ENCODE results near the gene NIN.

The NIN gene

DNA sequence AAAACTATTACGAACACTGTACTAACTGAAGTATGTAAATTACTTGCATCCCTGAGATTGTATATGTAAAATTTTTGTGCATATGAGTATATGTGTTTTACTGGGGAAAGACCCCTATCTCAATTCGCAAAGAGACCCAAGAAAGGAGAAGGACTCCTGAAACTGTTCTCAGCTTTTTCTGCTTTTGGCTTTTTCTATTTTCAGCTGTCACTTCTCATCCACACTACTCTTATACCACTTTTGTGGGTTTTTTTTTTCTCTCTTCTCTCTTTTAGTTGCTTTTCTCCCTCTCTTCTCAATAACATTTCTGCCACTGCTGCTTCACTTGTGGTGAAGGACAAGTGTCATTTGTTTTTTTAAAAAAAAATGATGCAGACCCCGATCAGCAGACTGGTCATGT is 39.8 kb downstream of the NIN start (continued):
- TF ChIP-seq ARNTL (CRISPR knock-in tag; IDR thresholded peaks at IDR 0.05; ENCODE audit: borderline replicate concordance, low read depth): no peak
- no peak for TF ChIP-seq OSR1 (CRISPR knock-in tag; IDR thresholded peaks at IDR 0.05)
- TF ChIP-seq, protein P1, sequence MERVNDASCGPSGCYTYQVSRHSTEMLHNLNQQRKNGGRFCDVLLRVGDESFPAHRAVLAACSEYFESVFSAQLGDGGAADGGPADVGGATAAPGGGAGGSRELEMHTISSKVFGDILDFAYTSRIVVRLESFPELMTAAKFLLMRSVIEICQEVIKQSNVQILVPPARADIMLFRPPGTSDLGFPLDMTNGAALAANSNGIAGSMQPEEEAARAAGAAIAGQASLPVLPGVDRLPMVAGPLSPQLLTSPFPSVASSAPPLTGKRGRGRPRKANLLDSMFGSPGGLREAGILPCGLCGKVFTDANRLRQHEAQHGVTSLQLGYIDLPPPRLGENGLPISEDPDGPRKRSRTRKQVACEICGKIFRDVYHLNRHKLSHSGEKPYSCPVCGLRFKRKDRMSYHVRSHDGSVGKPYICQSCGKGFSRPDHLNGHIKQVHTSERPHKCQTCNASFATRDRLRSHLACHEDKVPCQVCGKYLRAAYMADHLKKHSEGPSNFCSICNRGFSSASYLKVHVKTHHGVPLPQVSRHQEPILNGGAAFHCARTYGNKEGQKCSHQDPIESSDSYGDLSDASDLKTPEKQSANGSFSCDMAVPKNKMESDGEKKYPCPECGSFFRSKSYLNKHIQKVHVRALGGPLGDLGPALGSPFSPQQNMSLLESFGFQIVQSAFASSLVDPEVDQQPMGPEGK (CRISPR knock-in tag; IDR thresholded peaks at IDR 0.05; ENCODE audit: borderline replicate concordance): no peak
- TF ChIP-seq ZFP30 (CRISPR knock-in tag; IDR thresholded peaks at IDR 0.05): no peak
- TF ChIP-seq ESRRG (CRISPR knock-in tag; IDR thresholded peaks at IDR 0.05): no peak
- TF ChIP-seq SNAI2 (CRISPR knock-in tag; IDR thresholded peaks at IDR 0.05): no peak

DNA sequence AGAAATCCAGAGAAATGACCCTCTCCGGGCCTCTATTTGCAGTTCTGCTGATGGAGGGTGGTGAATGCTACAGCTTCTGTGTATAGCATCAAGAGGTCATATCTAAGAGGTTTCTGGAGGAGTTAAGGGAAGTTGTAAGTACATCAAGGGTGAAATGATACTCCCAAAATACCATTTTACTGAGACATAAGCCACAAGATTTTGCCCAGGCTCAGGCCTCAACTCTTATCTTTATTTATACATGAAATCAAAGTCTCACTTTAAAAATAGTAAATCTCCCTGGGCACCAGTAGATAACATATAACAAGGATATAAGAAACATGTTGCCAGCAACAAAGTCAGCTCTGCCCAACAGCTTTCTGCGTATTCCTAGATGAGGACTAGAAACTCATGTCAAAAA is 40.4 kb downstream of the NIN start:
- ATAC-seq: no peak
- TF ChIP-seq, protein P1 (CRISPR knock-in tag; IDR thresholded peaks at IDR 0.05; ENCODE audit: borderline replicate concordance): no peak
- TF ChIP-seq TCF4 (CRISPR knock-in tag; IDR thresholded peaks at IDR 0.05; ENCODE audit: borderline replicate concordance) (no peak), ZFP30 (CRISPR knock-in tag; IDR thresholded peaks at IDR 0.05) (no peak), ISL1 (CRISPR knock-in tag; IDR thresholded peaks at IDR 0.05) (no peak), CSDC2 (CRISPR knock-in tag; IDR thresholded peaks at IDR 0.05) (no peak), OSR1 (CRISPR knock-in tag; IDR thresholded peaks at IDR 0.05) (no peak), ESRRG (CRISPR knock-in tag; IDR thresholded peaks at IDR 0.05) (no peak), ARNTL (CRISPR knock-in tag; IDR thresholded peaks at IDR 0.05; ENCODE audit: borderline replicate concordance, low read depth) (no peak), BACH2 (CRISPR knock-in tag; IDR thresholded peaks at IDR 0.05; ENCODE audit: borderline replicate concordance) (no peak), SNAI2 (CRISPR knock-in tag; IDR thresholded peaks at IDR 0.05) (no peak), RARB (CRISPR knock-in tag; IDR thresholded peaks at IDR 0.05) (no peak), ZNF8 (CRISPR knock-in tag; IDR thresholded peaks at IDR 0.05) (no peak), ZNF70 (CRISPR knock-in tag; IDR thresholded peaks at IDR 0.05) (no peak), ZC3H10 (CRISPR knock-in tag; IDR thresholded peaks at IDR 0.05) (no peak), ZNF565 (CRISPR knock-in tag; conservative IDR thresholded peaks at IDR 0.05; ENCODE audit: low read depth) (no peak)
- TF ChIP-seq, protein P2, sequence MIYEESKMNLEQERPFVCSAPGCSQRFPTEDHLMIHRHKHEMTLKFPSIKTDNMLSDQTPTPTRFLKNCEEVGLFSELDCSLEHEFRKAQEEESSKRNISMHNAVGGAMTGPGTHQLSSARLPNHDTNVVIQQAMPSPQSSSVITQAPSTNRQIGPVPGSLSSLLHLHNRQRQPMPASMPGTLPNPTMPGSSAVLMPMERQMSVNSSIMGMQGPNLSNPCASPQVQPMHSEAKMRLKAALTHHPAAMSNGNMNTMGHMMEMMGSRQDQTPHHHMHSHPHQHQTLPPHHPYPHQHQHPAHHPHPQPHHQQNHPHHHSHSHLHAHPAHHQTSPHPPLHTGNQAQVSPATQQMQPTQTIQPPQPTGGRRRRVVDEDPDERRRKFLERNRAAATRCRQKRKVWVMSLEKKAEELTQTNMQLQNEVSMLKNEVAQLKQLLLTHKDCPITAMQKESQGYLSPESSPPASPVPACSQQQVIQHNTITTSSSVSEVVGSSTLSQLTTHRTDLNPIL (CRISPR knock-in tag; IDR thresholded peaks at IDR 0.05; ENCODE audit: low read depth): no peak
- TF ChIP-seq, protein P3, sequence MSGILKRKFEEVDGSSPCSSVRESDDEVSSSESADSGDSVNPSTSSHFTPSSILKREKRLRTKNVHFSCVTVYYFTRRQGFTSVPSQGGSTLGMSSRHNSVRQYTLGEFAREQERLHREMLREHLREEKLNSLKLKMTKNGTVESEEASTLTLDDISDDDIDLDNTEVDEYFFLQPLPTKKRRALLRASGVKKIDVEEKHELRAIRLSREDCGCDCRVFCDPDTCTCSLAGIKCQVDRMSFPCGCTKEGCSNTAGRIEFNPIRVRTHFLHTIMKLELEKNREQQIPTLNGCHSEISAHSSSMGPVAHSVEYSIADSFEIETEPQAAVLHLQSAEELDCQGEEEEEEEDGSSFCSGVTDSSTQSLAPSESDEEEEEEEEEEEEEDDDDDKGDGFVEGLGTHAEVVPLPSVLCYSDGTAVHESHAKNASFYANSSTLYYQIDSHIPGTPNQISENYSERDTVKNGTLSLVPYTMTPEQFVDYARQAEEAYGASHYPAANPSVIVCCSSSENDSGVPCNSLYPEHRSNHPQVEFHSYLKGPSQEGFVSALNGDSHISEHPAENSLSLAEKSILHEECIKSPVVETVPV (CRISPR knock-in tag; IDR thresholded peaks at IDR 0.05): no peak
- TF ChIP-seq, protein P4, sequence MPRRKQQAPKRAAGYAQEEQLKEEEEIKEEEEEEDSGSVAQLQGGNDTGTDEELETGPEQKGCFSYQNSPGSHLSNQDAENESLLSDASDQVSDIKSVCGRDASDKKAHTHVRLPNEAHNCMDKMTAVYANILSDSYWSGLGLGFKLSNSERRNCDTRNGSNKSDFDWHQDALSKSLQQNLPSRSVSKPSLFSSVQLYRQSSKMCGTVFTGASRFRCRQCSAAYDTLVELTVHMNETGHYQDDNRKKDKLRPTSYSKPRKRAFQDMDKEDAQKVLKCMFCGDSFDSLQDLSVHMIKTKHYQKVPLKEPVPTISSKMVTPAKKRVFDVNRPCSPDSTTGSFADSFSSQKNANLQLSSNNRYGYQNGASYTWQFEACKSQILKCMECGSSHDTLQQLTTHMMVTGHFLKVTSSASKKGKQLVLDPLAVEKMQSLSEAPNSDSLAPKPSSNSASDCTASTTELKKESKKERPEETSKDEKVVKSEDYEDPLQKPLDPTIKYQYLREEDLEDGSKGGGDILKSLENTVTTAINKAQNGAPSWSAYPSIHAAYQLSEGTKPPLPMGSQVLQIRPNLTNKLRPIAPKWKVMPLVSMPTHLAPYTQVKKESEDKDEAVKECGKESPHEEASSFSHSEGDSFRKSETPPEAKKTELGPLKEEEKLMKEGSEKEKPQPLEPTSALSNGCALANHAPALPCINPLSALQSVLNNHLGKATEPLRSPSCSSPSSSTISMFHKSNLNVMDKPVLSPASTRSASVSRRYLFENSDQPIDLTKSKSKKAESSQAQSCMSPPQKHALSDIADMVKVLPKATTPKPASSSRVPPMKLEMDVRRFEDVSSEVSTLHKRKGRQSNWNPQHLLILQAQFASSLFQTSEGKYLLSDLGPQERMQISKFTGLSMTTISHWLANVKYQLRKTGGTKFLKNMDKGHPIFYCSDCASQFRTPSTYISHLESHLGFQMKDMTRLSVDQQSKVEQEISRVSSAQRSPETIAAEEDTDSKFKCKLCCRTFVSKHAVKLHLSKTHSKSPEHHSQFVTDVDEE (CRISPR knock-in tag; IDR thresholded peaks at IDR 0.05): no peak

DNA sequence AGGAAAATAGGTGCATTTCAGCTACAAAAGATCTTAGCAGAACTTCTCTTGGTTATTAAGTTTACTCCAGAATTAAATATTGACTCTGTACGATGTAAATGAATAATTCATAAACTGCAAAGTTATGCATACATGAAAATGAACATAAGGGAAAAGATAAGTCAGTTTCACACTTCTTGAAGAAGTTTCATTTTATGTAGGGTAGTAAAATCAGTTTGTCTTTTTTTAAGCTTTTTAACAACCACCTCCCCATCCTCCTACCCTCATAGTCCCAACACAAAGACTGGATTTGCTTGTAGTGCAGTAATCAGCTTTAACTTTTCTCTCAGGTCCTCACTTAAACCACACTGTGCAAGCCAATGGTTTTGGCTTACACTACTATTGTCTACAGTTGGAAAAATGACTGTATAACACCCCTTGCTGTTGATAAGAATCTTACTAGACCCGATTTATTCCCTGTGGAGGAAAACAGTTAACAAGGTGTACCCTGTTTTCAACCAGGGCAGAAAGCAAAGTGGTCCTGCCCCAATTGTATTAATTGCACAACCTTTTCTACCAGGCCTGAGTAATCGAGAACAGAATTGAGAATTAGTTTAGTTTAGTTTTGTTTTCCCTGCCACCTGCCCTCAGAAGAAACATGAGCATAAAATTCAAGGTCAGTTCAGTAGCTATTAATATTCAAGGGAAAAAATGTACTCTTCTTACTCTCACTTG is 44.1 kb downstream of the NIN start:
- no peak for TF ChIP-seq TCF4 (CRISPR knock-in tag; IDR thresholded peaks at IDR 0.05; ENCODE audit: borderline replicate concordance)
- TF ChIP-seq BACH2 (CRISPR knock-in tag; IDR thresholded peaks at IDR 0.05; ENCODE audit: borderline replicate concordance): no peak
- no peak for TF ChIP-seq ARNTL (CRISPR knock-in tag; IDR thresholded peaks at IDR 0.05; ENCODE audit: borderline replicate concordance, low read depth)
- TF ChIP-seq, protein P4 (CRISPR knock-in tag; IDR thresholded peaks at IDR 0.05): no peak
- TF ChIP-seq, protein P5, sequence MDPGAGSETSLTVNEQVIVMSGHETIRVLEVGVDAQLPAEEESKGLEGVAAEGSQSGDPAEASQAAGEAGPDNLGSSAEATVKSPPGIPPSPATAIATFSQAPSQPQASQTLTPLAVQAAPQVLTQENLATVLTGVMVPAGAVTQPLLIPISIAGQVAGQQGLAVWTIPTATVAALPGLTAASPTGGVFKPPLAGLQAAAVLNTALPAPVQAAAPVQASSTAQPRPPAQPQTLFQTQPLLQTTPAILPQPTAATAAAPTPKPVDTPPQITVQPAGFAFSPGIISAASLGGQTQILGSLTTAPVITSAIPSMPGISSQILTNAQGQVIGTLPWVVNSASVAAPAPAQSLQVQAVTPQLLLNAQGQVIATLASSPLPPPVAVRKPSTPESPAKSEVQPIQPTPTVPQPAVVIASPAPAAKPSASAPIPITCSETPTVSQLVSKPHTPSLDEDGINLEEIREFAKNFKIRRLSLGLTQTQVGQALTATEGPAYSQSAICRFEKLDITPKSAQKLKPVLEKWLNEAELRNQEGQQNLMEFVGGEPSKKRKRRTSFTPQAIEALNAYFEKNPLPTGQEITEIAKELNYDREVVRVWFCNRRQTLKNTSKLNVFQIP (CRISPR knock-in tag; IDR thresholded peaks at IDR 0.05; ENCODE audit: borderline replicate concordance, low read depth): no peak
- TF ChIP-seq ZNF8 (CRISPR knock-in tag; IDR thresholded peaks at IDR 0.05): no peak
- no peak for TF ChIP-seq SNAI2 (CRISPR knock-in tag; IDR thresholded peaks at IDR 0.05)
- TF ChIP-seq CSDC2 (CRISPR knock-in tag; IDR thresholded peaks at IDR 0.05): no peak
- no peak for TF ChIP-seq PPARA (CRISPR knock-in tag; IDR thresholded peaks at IDR 0.05; ENCODE audit: borderline replicate concordance)
- no peak for TF ChIP-seq ZC3H10 (CRISPR knock-in tag; IDR thresholded peaks at IDR 0.05)
- ATAC-seq: no peak

Data from SK-N-SH treated with all-trans-retinoic acid at 6 μM for 48 hours (cell line).